ENCODE data around the gene RANBP9.
A peak's percentile ranks its signal among the peaks of the same experiment; 100 is the strongest.

The RANBP9 gene

GRCh38 chr6:13604546-13605416 is 106.9 kb downstream of the RANBP9 start:
- DNase-seq (ENCODE audit: low read depth, low spot score) = no peak

GRCh38 chr6:13604135-13604534 is 107.5 kb downstream of the RANBP9 start:
- DNase-seq (ENCODE audit: low read depth, low spot score) = no peak

DNA sequence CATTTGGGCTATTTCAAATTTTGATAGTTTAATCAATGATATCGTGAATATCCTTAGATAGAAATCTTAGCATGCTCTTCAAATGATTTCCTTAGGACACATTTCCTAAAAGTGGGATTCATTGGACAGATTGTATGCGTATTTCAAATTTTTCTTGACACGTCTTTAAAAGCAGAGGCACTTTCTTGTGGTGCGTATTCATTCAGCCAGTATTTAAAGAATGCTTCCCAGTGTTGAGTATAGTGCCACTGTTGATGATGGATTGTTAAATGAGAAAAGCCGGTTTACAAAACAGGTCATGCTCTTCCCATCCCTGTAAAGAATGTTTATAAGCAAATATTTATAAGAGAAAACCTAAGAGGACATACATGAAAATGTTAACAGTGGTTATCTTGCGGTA is 111.6 kb downstream of the RANBP9 start:
- DNase-seq (ENCODE audit: low read depth, low spot score) = no peak

GRCh38 chr6:13597073-13597472 is 114.6 kb downstream of the RANBP9 start:
- no peak for DNase-seq (ENCODE audit: low read depth, low spot score)

- DNase-seq (ENCODE audit: low read depth, low spot score) = no peak
Measured at GRCh38 chr6:13593720-13594119, 117.9 kb downstream of the RANBP9 start.

GRCh38 chr6:13593103-13593502 is 118.5 kb downstream of the RANBP9 start:
- DNase-seq (ENCODE audit: low read depth, low spot score) = no peak

DNA sequence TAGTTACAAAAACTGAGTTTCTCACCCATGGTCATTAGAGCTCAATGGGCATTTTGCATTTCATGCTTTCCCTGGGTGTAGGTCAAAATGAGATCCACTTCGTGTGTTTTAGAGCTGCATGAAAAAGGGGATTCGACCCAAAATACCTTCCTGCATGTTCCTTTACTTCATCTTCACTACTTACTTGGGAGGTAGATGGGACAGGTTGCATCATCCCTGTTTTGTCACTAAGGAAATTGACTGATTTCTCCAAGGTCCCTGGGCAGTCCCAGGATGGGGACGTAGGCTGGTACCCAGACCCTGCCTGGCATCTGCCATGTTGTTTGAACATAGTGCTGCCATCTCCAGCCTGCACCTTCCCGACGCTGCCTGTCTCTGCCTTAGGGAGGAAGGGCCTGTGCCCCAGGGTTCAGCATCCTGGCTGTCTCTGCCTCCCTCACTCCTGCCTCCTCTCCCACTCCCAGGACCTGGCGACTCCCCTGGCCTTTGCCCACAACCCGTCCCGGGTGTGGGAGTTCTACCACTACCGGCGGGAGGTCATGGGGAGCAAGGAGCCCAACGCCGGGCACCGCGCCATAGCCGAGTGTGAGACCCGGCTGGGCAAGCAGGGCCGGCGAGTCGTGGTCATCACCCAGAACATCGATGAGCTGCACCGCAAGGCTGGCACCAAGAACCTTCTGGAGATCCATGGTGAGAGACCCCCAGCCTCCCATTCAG is 120.3 kb downstream of the RANBP9 start:
- DNase-seq (ENCODE audit: low read depth, low spot score) = no peak

GRCh38 chr6:13590574-13591153 is 121.0 kb downstream of the RANBP9 start:
- no peak for DNase-seq (ENCODE audit: low read depth, low spot score)

DNA sequence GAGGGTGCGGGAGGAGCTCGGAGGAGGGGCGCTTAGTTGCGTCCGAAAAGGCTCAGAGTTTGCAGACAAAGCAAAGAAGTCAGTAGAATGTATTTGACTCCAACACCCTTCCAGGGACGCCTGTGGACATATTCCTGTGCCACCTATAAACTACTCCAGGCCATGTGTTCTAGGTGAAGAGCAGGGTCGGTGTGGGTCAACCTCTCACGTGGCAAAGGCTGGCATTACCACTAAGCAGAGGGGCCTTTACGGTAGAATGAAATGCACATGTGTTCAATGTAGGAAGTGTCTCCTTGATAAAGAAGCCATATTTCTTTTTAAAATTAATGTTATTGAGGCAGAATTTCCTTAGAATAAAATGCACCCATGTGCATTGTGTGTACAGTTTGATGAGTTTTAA is 121.8 kb downstream of the RANBP9 start:
- no peak for DNase-seq (ENCODE audit: low read depth, low spot score)

DNA sequence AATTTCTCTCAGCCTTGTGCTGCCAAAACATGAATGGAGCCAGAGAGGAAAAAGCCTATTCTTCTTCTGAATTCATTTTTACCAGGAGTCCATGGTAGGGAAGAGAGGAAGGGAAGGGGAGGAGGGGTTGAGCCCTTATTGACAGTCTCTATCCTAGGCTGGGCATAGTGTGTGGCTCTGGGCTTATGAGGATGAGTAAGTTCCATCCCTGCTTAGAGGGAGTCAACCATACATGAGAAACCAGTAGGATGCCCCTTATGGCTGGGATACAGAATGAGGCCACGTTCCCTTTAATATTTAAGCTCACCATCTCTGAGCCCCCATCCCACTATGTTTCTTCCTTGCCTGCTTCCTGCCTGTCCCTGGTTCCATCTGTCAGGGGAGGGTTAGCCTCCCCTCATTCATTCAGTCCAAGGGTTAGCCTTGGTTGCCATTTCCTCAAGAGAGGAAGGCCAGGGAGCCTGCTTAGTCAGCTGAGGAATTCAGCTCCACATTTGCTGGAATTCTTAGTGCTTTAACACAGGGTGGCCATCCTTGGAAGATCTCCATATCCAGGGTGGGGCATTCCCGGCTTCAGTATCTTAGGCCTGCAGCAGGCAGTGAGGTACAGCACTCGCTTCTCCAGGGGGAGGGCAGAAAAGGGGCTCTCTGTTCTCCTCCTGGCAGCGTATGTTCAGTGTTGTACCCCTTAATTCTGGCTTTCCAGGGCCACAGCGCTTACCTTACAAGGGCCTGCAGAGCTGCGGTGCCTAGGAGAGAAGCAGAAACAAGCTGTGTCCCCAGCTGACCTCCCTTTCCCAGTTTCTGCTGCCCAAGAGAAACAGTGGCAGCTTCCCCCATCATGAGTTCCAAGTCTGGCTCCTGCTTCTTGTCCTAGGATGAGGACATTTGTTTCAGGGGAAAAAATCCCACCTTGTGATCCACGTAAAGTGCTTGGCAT is 124.8 kb downstream of the RANBP9 start:
- DNase-seq (ENCODE audit: low read depth, low spot score) = no peak

DNA sequence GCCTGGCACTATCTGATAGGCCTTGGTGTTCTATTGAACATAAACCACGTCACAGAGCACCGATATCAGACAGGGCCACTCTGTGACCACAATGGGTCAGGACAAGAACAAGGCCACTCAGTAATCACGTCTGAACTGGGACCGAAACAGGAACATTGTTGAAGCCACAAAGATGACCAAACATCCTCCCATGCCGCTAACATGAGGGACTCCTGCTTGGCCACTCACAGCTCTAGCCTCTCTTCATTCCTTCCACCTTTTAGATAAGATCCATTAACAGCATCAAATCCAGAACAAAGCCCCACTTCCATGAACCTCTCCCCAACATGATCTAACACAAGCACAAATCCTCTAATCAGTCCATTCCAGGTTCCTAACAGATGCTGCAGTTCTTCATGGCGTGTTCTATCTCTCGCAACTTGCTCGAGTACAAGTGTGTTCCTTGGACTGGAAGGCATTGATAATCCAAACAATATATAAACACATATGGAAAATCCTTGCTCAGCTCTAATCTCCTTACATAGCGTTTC is 129.9 kb downstream of the RANBP9 start:
- DNase-seq (ENCODE audit: low read depth, low spot score) = no peak

- DNase-seq (ENCODE audit: low read depth, low spot score) = no peak
Measured at GRCh38 chr6:13579911-13580310, 131.7 kb downstream of the RANBP9 start.

DNA sequence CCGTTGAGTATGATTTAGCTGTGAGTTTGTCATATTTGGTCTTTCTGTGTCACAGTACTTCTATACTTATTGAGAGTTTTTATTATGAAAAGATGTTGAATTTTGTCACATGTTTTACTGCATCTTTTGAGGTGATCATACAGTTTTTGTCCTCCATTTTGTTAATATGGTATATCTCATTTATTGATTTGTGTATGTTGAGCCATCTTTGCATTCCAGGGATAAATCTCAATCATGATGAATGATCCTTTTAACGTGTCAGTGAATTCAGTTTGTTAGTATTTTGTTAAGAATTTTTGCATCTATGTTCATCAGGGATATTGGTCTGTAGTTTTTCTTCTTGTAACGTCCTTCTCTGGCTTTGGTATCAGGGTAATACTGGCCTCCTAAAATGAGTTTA is 133.7 kb downstream of the RANBP9 start:
- DNase-seq (ENCODE audit: low read depth, low spot score) = no peak

DNA sequence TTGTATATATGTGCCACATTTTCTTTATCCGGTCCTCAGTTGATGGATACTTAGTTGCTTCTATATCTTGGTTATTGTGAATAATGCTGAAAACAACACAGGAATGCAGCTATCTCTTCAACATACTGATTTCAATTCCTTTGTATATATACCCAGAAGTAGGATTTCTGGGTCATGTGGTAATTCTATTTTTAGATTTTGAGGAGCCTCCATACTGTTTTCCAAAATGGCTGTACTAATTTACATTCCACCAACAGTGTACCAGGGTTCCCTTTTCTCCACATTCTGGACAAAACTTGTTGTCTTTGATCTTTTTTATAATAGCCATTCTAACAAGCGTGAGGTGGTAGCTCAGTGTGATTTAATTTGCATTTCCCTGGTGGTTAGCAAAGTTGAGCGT is 135.6 kb downstream of the RANBP9 start:
- DNase-seq (ENCODE audit: low read depth, low spot score) = no peak

DNA sequence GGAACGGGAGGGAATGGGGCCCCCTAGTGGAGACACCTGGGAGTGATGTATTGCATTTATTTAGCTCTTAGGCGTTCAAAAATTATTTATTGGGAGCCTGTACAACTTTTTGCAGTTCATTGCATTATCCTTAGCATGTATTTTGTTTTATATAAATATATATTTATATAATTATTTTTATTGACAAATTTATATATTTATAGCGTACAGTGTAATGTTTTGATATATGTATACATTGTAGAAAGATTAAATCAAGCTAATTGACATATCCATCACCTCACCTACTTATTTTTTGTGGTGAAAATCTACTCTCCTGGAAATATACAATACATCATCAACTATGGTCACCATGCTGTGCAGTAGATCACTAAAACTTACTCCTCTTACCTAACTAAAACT is 136.3 kb downstream of the RANBP9 start:
- DNase-seq (ENCODE audit: low read depth, low spot score) = no peak

- peak; percentile 45 for DNase-seq (ENCODE audit: low read depth, low spot score)
Measured at GRCh38 chr6:13574571-13575376, 136.9 kb downstream of the RANBP9 start, which contains the start of gene SIRT5. Gene SIRT5, plus strand, starts transcription at chr6:13574601. Its CDS starts 9,510 bp downstream, at chr6:13584111.

DNA sequence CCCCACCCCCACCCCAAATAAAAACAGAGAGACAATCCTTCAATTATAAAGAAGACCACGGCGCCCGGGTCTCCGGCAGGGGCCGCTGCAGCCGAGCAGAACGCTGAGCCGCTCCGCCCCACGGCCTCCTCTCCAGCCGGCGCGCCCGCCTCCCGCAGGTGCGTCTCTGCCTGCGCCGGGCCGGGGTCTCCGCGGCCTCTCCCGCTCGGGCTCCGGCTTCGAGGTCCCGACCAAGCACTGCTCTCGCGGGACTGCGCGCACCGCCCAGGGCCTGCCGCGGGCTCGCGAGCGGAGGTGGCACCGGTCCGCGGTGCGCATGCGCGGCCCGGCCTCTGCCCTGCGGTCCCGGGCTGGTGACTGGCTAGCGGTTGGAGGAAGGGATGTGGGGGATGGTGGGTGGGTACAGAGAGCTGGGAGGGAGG is 137.5 kb downstream of the RANBP9 start:
- DNase-seq (ENCODE audit: low read depth, low spot score) = peak; percentile 75

DNA sequence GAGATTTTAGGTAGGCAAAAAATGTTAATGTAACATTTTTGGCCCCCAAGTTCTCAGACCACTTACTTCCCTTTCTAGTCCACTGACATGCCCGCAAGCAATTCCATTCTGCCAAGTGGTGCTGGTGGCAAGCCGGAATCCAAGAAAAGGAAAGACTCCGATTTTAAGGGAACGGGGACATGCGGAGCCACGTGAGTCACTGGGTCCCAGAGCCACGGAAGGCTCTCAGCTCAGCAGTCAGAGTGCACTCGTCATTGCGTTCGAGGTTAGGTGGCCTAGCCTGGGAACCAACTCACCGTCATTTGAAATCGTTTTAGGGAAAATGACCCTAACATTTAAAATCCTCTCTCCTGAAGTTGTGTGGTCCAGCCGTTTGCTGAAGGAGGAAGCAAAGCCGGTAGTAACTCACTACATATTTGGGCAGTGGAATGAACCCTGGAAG is 137.9 kb downstream of the RANBP9 start:
- DNase-seq (ENCODE audit: low read depth, low spot score) = no peak

DNA sequence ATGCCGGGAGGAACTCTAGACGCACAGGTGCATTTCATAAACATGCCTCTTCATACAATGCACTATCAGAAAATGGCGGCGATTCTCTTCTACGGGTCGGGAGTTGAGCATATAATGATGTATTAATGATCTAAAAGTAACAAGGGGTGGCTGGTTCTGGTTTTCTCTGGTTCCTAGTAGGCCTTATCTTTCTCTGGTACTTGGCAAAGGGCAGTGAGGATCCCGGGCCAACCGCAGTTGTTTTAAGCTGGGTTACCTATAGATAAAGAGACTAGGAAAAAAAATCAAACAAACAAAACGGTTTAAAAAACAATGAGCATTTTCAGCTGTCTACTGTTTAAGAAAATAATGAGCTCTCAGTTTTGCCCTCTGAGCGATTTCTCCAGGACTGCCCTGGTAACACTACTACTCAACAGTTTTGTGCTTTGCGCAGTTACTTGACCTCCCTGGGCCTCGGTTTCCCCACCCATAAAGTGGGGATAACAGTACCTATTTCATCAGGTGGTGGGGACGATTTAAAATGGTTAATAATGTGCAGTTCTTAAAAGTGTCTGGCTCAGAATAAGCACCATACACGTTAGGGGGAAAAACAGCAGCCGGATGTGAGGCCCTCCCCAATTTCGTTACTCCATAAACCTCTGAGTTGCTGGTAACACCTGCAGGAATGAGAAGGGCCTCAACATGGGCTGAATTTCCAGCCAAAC is 138.5 kb downstream of the RANBP9 start:
- DNase-seq (ENCODE audit: low read depth, low spot score) = no peak

DNA sequence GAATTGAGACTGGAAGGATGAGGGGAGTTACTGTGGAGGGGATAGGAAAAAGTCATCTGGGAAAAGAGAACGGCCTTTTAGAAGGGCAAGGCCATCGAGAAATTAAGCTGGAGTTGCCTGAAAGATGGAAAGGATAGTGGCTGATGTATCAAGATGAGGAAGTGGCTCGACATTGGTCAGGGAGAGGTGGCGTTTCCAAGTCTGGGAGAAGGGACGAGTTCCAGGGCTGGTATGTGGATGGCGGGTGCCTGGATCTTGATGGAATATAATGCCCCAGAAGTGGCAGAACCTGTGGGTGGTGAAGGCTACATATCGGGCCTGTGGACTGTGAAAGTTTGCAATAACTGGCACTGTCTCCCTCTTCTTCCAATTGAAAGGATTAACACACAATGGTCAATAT is 139.4 kb downstream of the RANBP9 start:
- DNase-seq (ENCODE audit: low read depth, low spot score) = no peak

Measured in smooth muscle cell of the brain vasculature (primary cell).